T-cell (primary cell): ENCODE results near the gene PLCG1. TPM values are rescaled to one million over a fixed set of nuclear protein-coding genes. Genes with fewer than 3 reads are reported as not detected.

ENCODE experiments used
- ATAC-seq, 4 experiments: fragments of 200-7000 bp in 3 of 4; fragments of 150-1000 bp in 1 of 4; cut with Tn5 transposase; replicated peaks in 1 of 4; 1 replicate in 3 of 4; 2 replicates in 1 of 4; pipeline ENCODE4 v1.10.0; 2021; ENCODE audit warnings: moderate library complexity in 3 of 4, mild to moderate bottlenecking in 2 of 4, moderate number of reproducible peaks in 1 of 4
- CTCF ChIA-PET, 2 donors: fragments of 300-600 bp; sonication (Branson Sonifier 250); formaldehyde crosslinking; loops; one replicate each; lab custom pipeline; 2022; ENCODE audit warnings: antibody characterized with exemption in 2 of 2; lab: Charles Lee
- POLR2A ChIA-PET, 2 donors: fragments of 300-600 bp; sonication (Branson Sonifier 250); formaldehyde crosslinking; loops; one replicate each; lab custom pipeline; 2022; ENCODE audit warnings: antibody characterized with exemption in 2 of 2; lab: Charles Lee
- DNase-seq, 35 experiments: peaks; one replicate each; pipeline versions ENCODE4 v3.0.0 to v3.0.0-alpha.2; 2013 to 2023
- H3K27ac ChIP-seq: one replicate; pipeline ENCODE4 v1.5.1; 2013; ENCODE audit warnings: low read length
- H3K27me3 ChIP-seq, 2 experiments: replicated peaks in 1 of 2; 1 replicate in 1 of 2; 2 replicates in 1 of 2; pipeline versions ENCODE4 v1.6.1 to v1.7.0; 2013; ENCODE audit warnings: low read length in 1 of 2, mixed read lengths in 1 of 2; ENCODE audit not compliant: control insufficient read depth in 2 of 2, insufficient read depth in 2 of 2; ENCODE audit errors: extremely low read depth in 1 of 2
- H3K36me3 ChIP-seq, 2 donors: 1 replicate in 1 of 2; 2 replicates in 1 of 2; pipeline versions ENCODE4 v1.6.1 to v1.7.0; 2013; ENCODE audit warnings: low read length in 1 of 2; ENCODE audit not compliant: control insufficient read depth in 2 of 2, insufficient read depth in 1 of 2; ENCODE audit errors: extremely low read depth in 1 of 2
- H3K4me1 ChIP-seq, 2 experiments: 1 replicate in 1 of 2; 2 replicates in 1 of 2; pipeline versions ENCODE4 v1.6.1 to v1.7.0; 2013; ENCODE audit warnings: low read length in 2 of 2, mixed read lengths in 1 of 2; ENCODE audit not compliant: insufficient read depth in 2 of 2, control insufficient read depth in 1 of 2; ENCODE audit errors: extremely low read depth in 1 of 2
- H3K4me3 ChIP-seq, 2 donors: 1 replicate in 1 of 2; 2 replicates in 1 of 2; pipeline versions ENCODE4 v1.5.1 to v1.7.0; 2013; ENCODE audit warnings: mild to moderate bottlenecking in 2 of 2, low read length in 1 of 2, moderate library complexity in 1 of 2; ENCODE audit not compliant: control insufficient read depth in 1 of 2; ENCODE audit errors: extremely low read depth in 1 of 2
- H3K9me3 ChIP-seq: 2 replicates; pipeline ENCODE4 v1.7.0; 2013
- H3K27ac Mint-ChIP-seq, 2 donors: one replicate each; pipeline ENCODE4 v1.8.0; 2020 to 2021; ENCODE audit warnings: mild to moderate bottlenecking in 2 of 2, mixed read lengths in 2 of 2
- H3K27me3 Mint-ChIP-seq, 2 donors: one replicate each; pipeline ENCODE4 v1.8.0; 2021 to 2022; ENCODE audit warnings: mixed read lengths in 2 of 2
- H3K36me3 Mint-ChIP-seq: one replicate; pipeline ENCODE4 v1.8.0; 2021; ENCODE audit warnings: mixed read lengths
- H3K4me1 Mint-ChIP-seq, 3 donors: one replicate each; pipeline ENCODE4 v1.8.0; 2020 to 2022; ENCODE audit warnings: mixed read lengths in 3 of 3, mild to moderate bottlenecking in 1 of 3
- H3K4me3 Mint-ChIP-seq, 3 donors: one replicate each; pipeline ENCODE4 v1.8.0; 2020 to 2022; ENCODE audit warnings: mild to moderate bottlenecking in 3 of 3, mixed read lengths in 3 of 3, moderate library complexity in 3 of 3
- H3K9me3 Mint-ChIP-seq, 3 donors: one replicate each; pipeline ENCODE4 v1.8.0; 2020 to 2022; ENCODE audit warnings: mixed read lengths in 3 of 3
- WGBS: methylation state at CpG from one replicate; pipeline ENCODE4 v1.1.5; 2013; ENCODE audit warnings: missing lambda C conversion rate; ENCODE audit not compliant: insufficient coverage; 5-methylcytosine and 5-hydroxymethylcytosine counted together
- total RNA-seq, 35 experiments: library from RNA in 6 of 35; stranded (reverse) in 6 of 35; fragments of 120-200 nt in 1 of 35; gene quantifications; one replicate each; pipeline versions ENCODE4 v1.2.1 to v1.2.4 and lab custom pipeline; 2013 to 2026

PLCG1 gene
- total RNA-seq, 5 donors from 2014 or later (not counting 1 experiment from before 2014, with no cell fraction given): 390 to 589 (median 444) TPM

GRCh38 chr20:41219824-41220223 lies 82.5 kb downstream of the PLCG1 start:
- POLR2A ChIA-PET: no interaction called here
- CTCF ChIA-PET: interaction anchor here in 1 of 2 donors (0.6 kb wide), 1 partner anchor 126 kb away, joined by 3 read pairs; no protein-coding TSS in a partner anchor
- Histone ChIP-seq H3K4me1 (no peaks in the 10 kb centered on the region), H3K27ac (no peak overlapping the region), H3K36me3 (no peaks in the 10 kb centered on the region), H3K4me3 (no peak overlapping the region), H3K27me3 (no peaks in the 10 kb centered on the region), H3K9me3 (no peaks in the 10 kb centered on the region)
- no peak overlapping the region for H3K27ac Mint-ChIP-seq
- H3K4me1 Mint-ChIP-seq: no peaks in the 10 kb centered on the region
- H3K36me3 Mint-ChIP-seq: peaks cover 5% of the 10 kb centered on the region
- WGBS: 100% methylated on average over 1 of the region's 2 CpGs
- ATAC-seq (no peak), DNase-seq (no peak)
- H3K4me3 Mint-ChIP-seq: no peak overlapping the region
- H3K9me3 Mint-ChIP-seq: no peaks in the 10 kb centered on the region
- no peaks in the 10 kb centered on the region for H3K27me3 Mint-ChIP-seq

- Mint-ChIP-seq H3K4me1 (no peaks in the 10 kb centered on the region), H3K36me3 (peaks cover 5% of the 10 kb centered on the region), H3K27ac (no peak overlapping the region), H3K4me3 (no peak overlapping the region), H3K27me3 (no peaks in the 10 kb centered on the region), H3K9me3 (no peaks in the 10 kb centered on the region)
- no peak for ATAC-seq
- Histone ChIP-seq H3K36me3 (no peaks in the 10 kb centered on the region), H3K27me3 (no peaks in the 10 kb centered on the region), H3K9me3 (no peaks in the 10 kb centered on the region), H3K27ac (no peak overlapping the region), H3K4me1 (no peaks in the 10 kb centered on the region), H3K4me3 (no peak overlapping the region)
- ChIA-PET CTCF (no interaction called here), POLR2A (interaction anchor here in 1 of 2 donors (0.6 kb wide), 1 partner anchor 34 kb away, joined by 6 read pairs; no protein-coding TSS in a partner anchor)
- WGBS: 98% methylated on average over 5 of the region's 5 CpGs
- no peak for DNase-seq
Observed at GRCh38 chr20:41221614-41222218, 84.4 kb downstream of the PLCG1 start.

DNA sequence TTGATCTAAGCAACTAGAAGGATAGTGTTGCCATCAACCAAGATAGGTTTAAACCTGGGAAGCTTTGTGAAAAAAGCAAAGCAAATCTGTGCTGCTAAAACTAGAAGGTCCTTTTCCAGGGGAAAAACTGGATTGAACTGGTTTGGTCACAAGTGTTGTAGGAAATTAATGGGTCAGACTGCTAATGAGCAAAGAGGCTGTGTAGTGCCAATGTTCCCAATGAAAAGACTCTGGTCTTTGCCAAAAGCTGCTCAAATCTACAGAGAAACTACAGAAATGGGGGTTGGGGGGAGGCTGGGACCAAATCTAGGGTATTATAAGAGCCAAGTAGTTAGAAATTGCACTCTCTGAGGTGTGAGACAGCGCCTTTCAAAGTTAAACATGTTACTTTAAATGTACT lies 85.0 kb downstream of the PLCG1 start:
- POLR2A ChIA-PET: interaction anchor here in 1 of 2 donors (0.6 kb wide), 1 partner anchor 35 kb away, joined by 6 read pairs; no protein-coding TSS in a partner anchor
- Histone ChIP-seq H3K36me3 (no peaks in the 10 kb centered on the region), H3K9me3 (no peaks in the 10 kb centered on the region), H3K4me3 (no peak overlapping the region), H3K27ac (no peak overlapping the region), H3K4me1 (no peaks in the 10 kb centered on the region), H3K27me3 (no peaks in the 10 kb centered on the region)
- DNase-seq (no peak), ATAC-seq (no peak)
- H3K36me3 Mint-ChIP-seq: peaks cover 5% of the 10 kb centered on the region
- H3K4me3 Mint-ChIP-seq: no peak overlapping the region
- H3K27me3 Mint-ChIP-seq: no peaks in the 10 kb centered on the region
- no peaks in the 10 kb centered on the region for H3K9me3 Mint-ChIP-seq
- WGBS: no CpG with 5 or more reads among the region's 1 CpG
- no peaks in the 10 kb centered on the region for H3K4me1 Mint-ChIP-seq
- CTCF ChIA-PET: interaction anchor here in 1 of 2 donors (0.6 kb wide), 2 partner anchors 9 to 121 kb away, joined by 3 read pairs; no protein-coding TSS in a partner anchor
- H3K27ac Mint-ChIP-seq: no peak overlapping the region

DNA sequence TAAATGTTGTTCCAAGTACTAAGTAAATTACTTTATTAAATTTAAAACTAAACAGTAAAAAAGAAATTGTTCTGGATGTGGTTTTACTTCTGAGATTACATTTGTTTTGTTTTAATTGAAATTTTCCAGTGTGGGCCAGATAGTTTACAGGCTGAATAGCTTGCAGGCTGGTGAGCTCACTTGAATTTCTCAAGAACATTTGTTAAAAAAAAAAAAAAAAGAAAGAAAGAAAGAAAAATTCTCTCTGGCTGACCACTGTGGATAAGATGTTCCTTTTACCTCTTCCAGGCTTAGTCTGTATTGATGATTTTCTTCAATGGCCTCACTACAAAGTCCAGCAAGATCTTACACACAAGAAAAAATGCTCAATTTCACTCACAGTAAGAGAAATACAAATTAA lies 85.4 kb downstream of the PLCG1 start:
- no peak overlapping the region for H3K27ac Mint-ChIP-seq
- no peaks in the 10 kb centered on the region for H3K27me3 ChIP-seq
- no peaks in the 10 kb centered on the region for H3K4me1 ChIP-seq
- no peak overlapping the region for H3K4me3 Mint-ChIP-seq
- POLR2A ChIA-PET: no interaction called here
- CTCF ChIA-PET: interaction anchor here in 1 of 2 donors (0.6 to 2.0 kb wide), 3 partner anchors 9 to 121 kb away, joined by 3 to 7 read pairs (median 3); no protein-coding TSS in a partner anchor
- no peak for DNase-seq
- H3K4me3 ChIP-seq: no peak overlapping the region
- no peaks in the 10 kb centered on the region for H3K27me3 Mint-ChIP-seq
- H3K9me3 ChIP-seq: no peaks in the 10 kb centered on the region
- H3K36me3 Mint-ChIP-seq: peaks cover 5% of the 10 kb centered on the region
- H3K4me1 Mint-ChIP-seq: no peaks in the 10 kb centered on the region
- ATAC-seq: no peak
- H3K9me3 Mint-ChIP-seq: no peaks in the 10 kb centered on the region
- H3K36me3 ChIP-seq: no peaks in the 10 kb centered on the region
- no peak overlapping the region for H3K27ac ChIP-seq

DNA sequence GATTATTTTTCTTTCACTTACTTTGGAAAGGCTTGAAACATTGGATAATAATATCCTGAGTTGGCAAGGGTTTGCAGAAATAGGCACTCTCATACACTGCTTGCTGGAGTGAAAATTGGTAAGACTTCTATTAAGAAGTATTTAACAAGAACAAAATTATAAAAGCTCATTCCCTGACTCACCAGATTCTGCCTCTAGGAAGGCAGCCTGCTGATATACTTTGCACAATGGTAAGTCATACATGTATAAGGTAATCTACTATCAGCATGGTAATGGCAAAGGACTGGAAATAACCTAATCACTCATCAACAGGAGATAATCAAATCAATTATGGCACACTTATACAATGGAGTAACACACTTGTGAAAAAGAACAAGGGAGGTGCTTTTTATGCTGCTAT lies 85.8 kb downstream of the PLCG1 start:
- H3K27me3 ChIP-seq: no peaks in the 10 kb centered on the region
- H3K36me3 ChIP-seq: no peaks in the 10 kb centered on the region
- no peak overlapping the region for H3K27ac Mint-ChIP-seq
- H3K36me3 Mint-ChIP-seq: peaks cover 5% of the 10 kb centered on the region
- no peak overlapping the region for H3K27ac ChIP-seq
- H3K4me3 ChIP-seq: no peak overlapping the region
- H3K9me3 ChIP-seq: no peaks in the 10 kb centered on the region
- no peak overlapping the region for H3K4me3 Mint-ChIP-seq
- no peaks in the 10 kb centered on the region for H3K9me3 Mint-ChIP-seq
- no peaks in the 10 kb centered on the region for H3K4me1 ChIP-seq
- DNase-seq (no peak), ATAC-seq (no peak)
- ChIA-PET CTCF (interaction anchor here (1.2 to 2.0 kb wide), 3 partner anchors 9 to 50 kb away, joined by 3 to 7 read pairs (median 4); no protein-coding TSS in a partner anchor), POLR2A (no interaction called here)
- H3K4me1 Mint-ChIP-seq: peaks cover 0 to 2% (median 0%) of the 10 kb centered on the region in 3 donors
- no peaks in the 10 kb centered on the region for H3K27me3 Mint-ChIP-seq

DNA sequence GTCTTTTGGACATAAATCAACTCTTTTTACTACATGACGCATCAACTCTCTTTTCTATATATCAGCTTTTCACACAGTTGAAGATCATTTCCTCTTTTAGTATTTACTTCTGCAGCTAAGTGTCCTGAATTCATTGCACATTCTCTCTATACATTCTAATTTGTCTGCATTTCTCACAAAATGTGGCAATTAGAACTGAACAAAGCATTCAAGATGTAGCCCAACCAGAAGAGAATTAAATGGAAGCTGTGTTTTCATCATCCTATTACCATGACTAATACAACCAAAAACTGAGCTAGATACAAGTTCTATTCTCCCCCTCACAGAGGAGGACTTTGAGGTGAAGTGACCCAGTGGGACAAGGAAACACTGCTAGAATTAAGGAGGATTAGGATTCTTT lies 86.9 kb downstream of the PLCG1 start:
- H3K4me1 Mint-ChIP-seq: peaks cover 0 to 13% (median 0%) of the 10 kb centered on the region in 3 donors
- no peak overlapping the region for H3K4me3 Mint-ChIP-seq
- 88% methylated on average over 1 of the region's 1 CpG for WGBS
- no peaks in the 10 kb centered on the region for H3K9me3 ChIP-seq
- H3K27me3 ChIP-seq: no peaks in the 10 kb centered on the region
- H3K36me3 ChIP-seq: no peaks in the 10 kb centered on the region
- H3K4me3 ChIP-seq: no peak overlapping the region
- H3K36me3 Mint-ChIP-seq: peaks cover 5% of the 10 kb centered on the region
- ChIA-PET POLR2A (no interaction called here), CTCF (interaction anchor here (0.7 to 2.0 kb wide), 5 partner anchors 8 to 124 kb away, joined by 3 to 7 read pairs (median 3); no protein-coding TSS in a partner anchor)
- no peak overlapping the region for H3K27ac ChIP-seq
- ATAC-seq (no peak), DNase-seq (no peak)
- H3K27ac Mint-ChIP-seq: no peak overlapping the region
- H3K4me1 ChIP-seq: no peaks in the 10 kb centered on the region
- no peaks in the 10 kb centered on the region for H3K27me3 Mint-ChIP-seq
- no peaks in the 10 kb centered on the region for H3K9me3 Mint-ChIP-seq
